IMR-90 (cell line): ENCODE results near the gene TMEM63C. TPM values are rescaled to one million over a fixed set of nuclear protein-coding genes. Genes with fewer than 3 reads are reported as not detected.

Source experiments
- BHLHE40 ChIP-seq: fragments of 150-350 bp; IDR thresholded peaks from 2 replicates; pipeline ENCODE4 v1.6.1; 2016; ENCODE audit warnings: mild to moderate bottlenecking, low read depth, low read length
- POLR2A ChIP-seq: IDR thresholded peaks from 2 replicates; pipeline ENCODE4 v1.6.1; 2012; ENCODE audit warnings: mild to moderate bottlenecking, low read depth, low read length
- SMC3 ChIP-seq: fragments of 150-350 bp; IDR thresholded peaks from 2 replicates; pipeline ENCODE4 v1.6.1; 2016; ENCODE audit warnings: low read depth, mild to moderate bottlenecking, antibody characterized with exemption, low read length, moderate library complexity
- polyA plus RNA-seq, 3 experiments: library from polyadenylated mRNA; depleted of rRNA; stranded (reverse); fragments of >200 nt; gene quantifications; 2 replicates each; pipeline ENCODE4 v1.2.3, GENCODE V29; 2012; ENCODE audit warnings: low replicate concordance in 1 of 3
- total RNA-seq: library from RNA; depleted of rRNA; stranded (reverse); fragments of >200 nt; gene quantifications from 2 replicates; pipeline ENCODE4 v1.2.3, GENCODE V29; 2012
- TF ChIP-seq, protein P1 (sequence below): fragments of 150-350 bp; IDR thresholded peaks from 2 replicates; pipeline ENCODE4 v1.6.1; 2016; ENCODE audit warnings: low read depth, mild to moderate bottlenecking, low read length, moderate library complexity, borderline replicate concordance

TMEM63C gene
- total and polyA plus RNA-seq, 2 of the 4 experiments (the other 2 are of a cell fraction) = under 0.01 TPM; not detected in 1

DNA sequence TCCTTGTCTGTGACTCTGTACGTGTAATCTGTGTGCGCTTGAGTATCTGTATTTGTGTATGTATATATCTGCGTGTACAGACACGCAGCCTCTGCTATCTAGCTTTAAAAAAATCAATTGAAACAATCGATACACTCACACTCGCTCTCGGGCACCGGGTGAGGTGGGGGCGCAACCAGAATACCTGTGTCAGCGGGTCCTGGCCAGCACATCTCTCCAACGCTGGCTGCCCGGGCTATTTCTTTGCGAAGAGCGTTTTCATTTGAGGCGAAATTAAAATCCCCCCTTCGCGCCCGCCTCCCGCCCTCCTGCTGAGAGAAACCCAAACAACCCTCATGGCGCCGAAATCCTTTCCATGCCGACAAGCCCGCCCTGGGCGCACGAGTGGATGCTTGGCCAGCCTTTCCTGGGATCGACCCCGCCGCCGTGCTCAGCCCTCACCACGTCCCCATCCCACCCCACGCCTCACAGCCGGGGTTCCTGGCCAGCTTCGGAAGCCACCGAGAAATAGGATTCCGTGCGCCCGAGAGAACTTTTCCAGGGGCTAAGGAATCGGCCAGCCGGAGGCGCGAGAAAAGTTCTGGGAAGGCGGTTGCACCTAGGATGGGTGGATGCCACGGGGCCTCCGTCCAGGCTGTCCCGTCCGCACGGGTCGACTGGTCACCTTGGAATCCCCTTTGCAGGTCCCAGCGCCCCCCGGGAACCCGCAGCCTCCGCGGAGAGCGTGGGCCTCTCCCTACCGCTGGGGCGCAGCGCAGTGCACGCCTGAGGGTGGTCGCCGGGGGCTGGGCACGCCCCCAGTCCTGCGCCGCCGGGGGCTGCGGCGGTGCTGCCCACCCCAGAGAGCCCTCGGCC, 41.0 kb upstream of the TMEM63C start (continued):
- no peak for TF ChIP-seq POLR2A
- TF ChIP-seq BHLHE40 = no peak
- no peak for TF ChIP-seq SMC3
- TF ChIP-seq, protein P1, sequence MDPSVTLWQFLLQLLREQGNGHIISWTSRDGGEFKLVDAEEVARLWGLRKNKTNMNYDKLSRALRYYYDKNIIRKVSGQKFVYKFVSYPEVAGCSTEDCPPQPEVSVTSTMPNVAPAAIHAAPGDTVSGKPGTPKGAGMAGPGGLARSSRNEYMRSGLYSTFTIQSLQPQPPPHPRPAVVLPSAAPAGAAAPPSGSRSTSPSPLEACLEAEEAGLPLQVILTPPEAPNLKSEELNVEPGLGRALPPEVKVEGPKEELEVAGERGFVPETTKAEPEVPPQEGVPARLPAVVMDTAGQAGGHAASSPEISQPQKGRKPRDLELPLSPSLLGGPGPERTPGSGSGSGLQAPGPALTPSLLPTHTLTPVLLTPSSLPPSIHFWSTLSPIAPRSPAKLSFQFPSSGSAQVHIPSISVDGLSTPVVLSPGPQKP = no peak
